ENCODE results near the gene RARB.

The RARB gene

GRCh38 chr3:25448750-25449692 is 21.0 kb downstream of the RARB start:
- no peak for DNase-seq

GRCh38 chr3:25449857-25450256 is 21.8 kb downstream of the RARB start:
- DNase-seq, result no peak

GRCh38 chr3:25452192-25452591 is 24.1 kb downstream of the RARB start:
- DNase-seq, result no peak

GRCh38 chr3:25452740-25453139 is 24.7 kb downstream of the RARB start:
- DNase-seq, result no peak

- no peak for DNase-seq
Observed at GRCh38 chr3:25453619-25454004, 25.5 kb downstream of the RARB start.

GRCh38 chr3:25454005-25454927 is 26.2 kb downstream of the RARB start:
- no peak for DNase-seq

GRCh38 chr3:25455441-25456132 is 27.5 kb downstream of the RARB start:
- DNase-seq, result no peak

GRCh38 chr3:25456723-25457670 is 28.9 kb downstream of the RARB start:
- DNase-seq, result no peak

- no peak for DNase-seq
Observed at GRCh38 chr3:25457671-25458419, 29.8 kb downstream of the RARB start.

- no peak for DNase-seq
Observed at GRCh38 chr3:25458420-25458814, 30.4 kb downstream of the RARB start.

GRCh38 chr3:25460751-25461150 is 32.7 kb downstream of the RARB start:
- no peak for DNase-seq

GRCh38 chr3:25461946-25462345 is 33.9 kb downstream of the RARB start:
- no peak for DNase-seq

GRCh38 chr3:25462495-25462894 is 34.4 kb downstream of the RARB start:
- no peak for DNase-seq

GRCh38 chr3:25463836-25464418 is 35.9 kb downstream of the RARB start:
- no peak for DNase-seq

- no peak for DNase-seq
Observed at GRCh38 chr3:25465266-25465860, 37.3 kb downstream of the RARB start.

GRCh38 chr3:25468866-25469319 is 40.8 kb downstream of the RARB start:
- no peak for DNase-seq

GRCh38 chr3:25469558-25469957 is 41.5 kb downstream of the RARB start:
- DNase-seq, result no peak

GRCh38 chr3:25471081-25471768 is 43.2 kb downstream of the RARB start:
- no peak for DNase-seq

- no peak for DNase-seq
Observed at GRCh38 chr3:25472153-25472552, 44.1 kb downstream of the RARB start.

GRCh38 chr3:25472731-25473130 is 44.7 kb downstream of the RARB start:
- no peak for DNase-seq
